GM19043 (cell line): ENCODE results near the gene MGRN1.

Experiments
- ATAC-seq: cut with Tn5 transposase; IDR thresholded peaks from one replicate; pipeline ENCODE4 v1.9.1; 2021; ENCODE audit warnings: low read depth; ENCODE audit not compliant: unreplicated experiment

Gene MGRN1

GRCh38 chr16:4618645-4619418 is 5.8 kb upstream of the MGRN1 start:
- no peak for ATAC-seq

- ATAC-seq = no peak
These were observed 1.0 kb upstream of the MGRN1 start for GRCh38 chr16:4623593-4623992.

- ATAC-seq = peak; percentile 52
These were observed 367 bp downstream of the MGRN1 start for GRCh38 chr16:4624827-4625559.

GRCh38 chr16:4625560-4626159 is 1.0 kb downstream of the MGRN1 start:
- no peak for ATAC-seq

- ATAC-seq = no peak
These were observed 1.8 kb downstream of the MGRN1 start for GRCh38 chr16:4626396-4626795.

- ATAC-seq = no peak
These were observed 3.7 kb downstream of the MGRN1 start for GRCh38 chr16:4628283-4628682.

GRCh38 chr16:4631444-4631843 is 6.8 kb downstream of the MGRN1 start:
- ATAC-seq = no peak

- ATAC-seq = no peak
These were observed 9.4 kb downstream of the MGRN1 start for GRCh38 chr16:4633910-4634635.

- ATAC-seq = no peak
These were observed 10.1 kb downstream of the MGRN1 start for GRCh38 chr16:4634768-4635167.

GRCh38 chr16:4636196-4636595 is 11.6 kb downstream of the MGRN1 start:
- no peak for ATAC-seq

GRCh38 chr16:4637501-4638166 is 13.0 kb downstream of the MGRN1 start:
- ATAC-seq = no peak

- ATAC-seq = no peak
These were observed 15.4 kb downstream of the MGRN1 start for GRCh38 chr16:4639899-4640509.

GRCh38 chr16:4640572-4641305 is 16.1 kb downstream of the MGRN1 start:
- no peak for ATAC-seq

- no peak for ATAC-seq
These were observed 16.7 kb downstream of the MGRN1 start for GRCh38 chr16:4641306-4641687.

GRCh38 chr16:4641895-4642294 is 17.3 kb downstream of the MGRN1 start:
- ATAC-seq = no peak

- no peak for ATAC-seq
These were observed 22.4 kb downstream of the MGRN1 start for GRCh38 chr16:4646773-4647643.

- no peak for ATAC-seq
These were observed 23.0 kb downstream of the MGRN1 start for GRCh38 chr16:4647644-4647980.

- no peak for ATAC-seq
These were observed 24.3 kb downstream of the MGRN1 start for GRCh38 chr16:4648917-4649316.
